Spleen (tissue), 7 donors: ENCODE results near the gene MCM5.

Source experiments
- POLR2A ChIP-seq, 3 donors: fragments of 450-650 bp; IDR thresholded peaks; one replicate each; pipeline ENCODE4 v1.5.1; 2017; ENCODE audit warnings: antibody characterized with exemption in 3 of 3, mild to moderate bottlenecking in 1 of 3
- POLR2AphosphoS5 ChIP-seq, 3 donors: sonication (generic); formaldehyde crosslinking; IDR thresholded peaks; one replicate each; pipeline ENCODE4 v1.5.1; 2017; ENCODE audit warnings: antibody characterized with exemption in 3 of 3
- TF ChIP-seq, protein P1 (sequence below), 11 experiments: fragments of 200-600 bp in 7 of 11; fragments of 450-650 bp in 4 of 11; sonication (generic) in 4 of 11; IDR thresholded peaks in 8 of 11; conservative IDR thresholded peaks in 3 of 11; 1 replicate in 7 of 11; 2 replicates in 4 of 11; pipeline versions ENCODE4 v1.4.0 to v1.8.0; 2016 to 2021; ENCODE audit warnings: antibody characterized with exemption in 11 of 11, inconsistent platforms in 4 of 11, mild to moderate bottlenecking in 1 of 11
- donor health status: DM: no; HTN: no; CAD: no; lungs with moderate emphysema.
- donor health status: DM: no; HTN: no; CAD: no.
- donor health status: DM: no; HTN: no; CAD: no.

DNA sequence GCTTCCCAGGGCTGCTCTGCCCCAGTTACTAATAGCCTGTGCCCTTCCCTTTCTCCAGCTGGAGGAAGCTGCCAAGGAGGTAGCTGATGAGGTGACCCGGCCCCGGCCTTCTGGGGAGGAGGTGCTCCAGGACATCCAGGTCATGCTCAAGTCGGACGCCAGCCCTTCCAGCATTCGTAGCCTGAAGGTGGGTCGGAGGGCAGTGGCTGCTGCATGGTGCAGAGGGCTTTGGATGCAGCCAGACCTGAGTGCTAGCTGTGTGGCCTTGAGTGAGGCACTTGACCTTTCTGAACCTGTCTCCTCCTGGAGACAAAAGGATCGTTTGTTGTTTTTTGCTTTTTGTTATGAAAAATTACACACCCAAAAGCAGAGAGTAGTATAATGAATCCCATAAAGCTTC is 3.4 kb downstream of the MCM5 start:
- TF ChIP-seq, protein P1, sequence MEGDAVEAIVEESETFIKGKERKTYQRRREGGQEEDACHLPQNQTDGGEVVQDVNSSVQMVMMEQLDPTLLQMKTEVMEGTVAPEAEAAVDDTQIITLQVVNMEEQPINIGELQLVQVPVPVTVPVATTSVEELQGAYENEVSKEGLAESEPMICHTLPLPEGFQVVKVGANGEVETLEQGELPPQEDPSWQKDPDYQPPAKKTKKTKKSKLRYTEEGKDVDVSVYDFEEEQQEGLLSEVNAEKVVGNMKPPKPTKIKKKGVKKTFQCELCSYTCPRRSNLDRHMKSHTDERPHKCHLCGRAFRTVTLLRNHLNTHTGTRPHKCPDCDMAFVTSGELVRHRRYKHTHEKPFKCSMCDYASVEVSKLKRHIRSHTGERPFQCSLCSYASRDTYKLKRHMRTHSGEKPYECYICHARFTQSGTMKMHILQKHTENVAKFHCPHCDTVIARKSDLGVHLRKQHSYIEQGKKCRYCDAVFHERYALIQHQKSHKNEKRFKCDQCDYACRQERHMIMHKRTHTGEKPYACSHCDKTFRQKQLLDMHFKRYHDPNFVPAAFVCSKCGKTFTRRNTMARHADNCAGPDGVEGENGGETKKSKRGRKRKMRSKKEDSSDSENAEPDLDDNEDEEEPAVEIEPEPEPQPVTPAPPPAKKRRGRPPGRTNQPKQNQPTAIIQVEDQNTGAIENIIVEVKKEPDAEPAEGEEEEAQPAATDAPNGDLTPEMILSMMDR (IDR thresholded peaks at IDR 0.05 in 8 of 11, conservative IDR thresholded peaks at IDR 0.05 in 3 of 11) = no peak
- no peak for TF ChIP-seq POLR2A (IDR thresholded peaks at IDR 0.05)
- no peak for TF ChIP-seq POLR2AphosphoS5 (IDR thresholded peaks at IDR 0.05)
